Measurements from ENCODE around the gene CBX1.

Gene CBX1

GRCh38 chr17:48024149-48025039, 76.9 kb downstream of the CBX1 start:
- TF ChIP-seq GATA2 (IDR thresholded peaks at IDR 0.05; ENCODE audit: low read depth, low read length) (no peak), GATA3 (IDR thresholded peaks at IDR 0.05; ENCODE audit: low read depth, low read length) (no peak)

GRCh38 chr17:48023400-48024148, 77.7 kb downstream of the CBX1 start:
- no peak for TF ChIP-seq GATA3 (IDR thresholded peaks at IDR 0.05; ENCODE audit: low read depth, low read length)
- TF ChIP-seq GATA2 (IDR thresholded peaks at IDR 0.05; ENCODE audit: low read depth, low read length): no peak

- no peak for TF ChIP-seq GATA2 (IDR thresholded peaks at IDR 0.05; ENCODE audit: low read depth, low read length)
- TF ChIP-seq GATA3 (IDR thresholded peaks at IDR 0.05; ENCODE audit: low read depth, low read length): no peak
Measured at GRCh38 chr17:48022901-48023300, 78.4 kb downstream of the CBX1 start.

GRCh38 chr17:48021934-48022333, 79.3 kb downstream of the CBX1 start:
- TF ChIP-seq GATA2 (IDR thresholded peaks at IDR 0.05; ENCODE audit: low read depth, low read length) (no peak), GATA3 (IDR thresholded peaks at IDR 0.05; ENCODE audit: low read depth, low read length) (no peak)

Data from SH-SY5Y (cell line).